Uterus (tissue), 4 donors: ENCODE results near the gene ZRANB3. TPM values are rescaled to one million over a fixed set of nuclear protein-coding genes. Genes with fewer than 3 reads are reported as not detected.

Experiments
- DNase-seq, 2 donors: peaks; one replicate each; pipeline ENCODE4 v3.0.0-alpha.2; 2019 to 2020
- H3K27ac ChIP-seq, 2 donors: fragments of 200-600 bp; sonication (generic); 1 replicate in 1 of 2; 2 replicates in 1 of 2; pipeline ENCODE4 v1.5.1; 2016 to 2018
- H3K27me3 ChIP-seq, 2 donors: fragments of 200-600 bp; sonication (generic); one replicate each; pipeline ENCODE4 v1.5.1; 2018 to 2019; ENCODE audit warnings: control low read depth in 1 of 2
- H3K36me3 ChIP-seq, 2 donors: fragments of 200-600 bp; sonication (generic); one replicate each; pipeline ENCODE4 v1.5.1; 2019; ENCODE audit warnings: control low read depth in 1 of 2
- H3K4me1 ChIP-seq, 2 donors: fragments of 200-600 bp; sonication (generic); one replicate each; pipeline ENCODE4 v1.5.1; 2018 to 2019; ENCODE audit warnings: control low read depth in 1 of 2
- H3K4me3 ChIP-seq, 2 donors: fragments of 200-600 bp; sonication (generic); 1 replicate in 1 of 2; 2 replicates in 1 of 2; pipeline ENCODE4 v1.5.1; 2018 to 2019; ENCODE audit warnings: mild to moderate bottlenecking in 1 of 2
- H3K9me3 ChIP-seq, 2 donors: fragments of 200-600 bp; sonication (generic); one replicate each; pipeline ENCODE4 v1.5.1; 2019; ENCODE audit warnings: control low read depth in 1 of 2
- POLR2A ChIP-seq, 2 donors: fragments of 450-650 bp; IDR thresholded peaks; one replicate each; pipeline ENCODE4 v1.6.1; 2016; ENCODE audit warnings: antibody characterized with exemption in 2 of 2, mild to moderate bottlenecking in 1 of 2, moderate library complexity in 1 of 2
- intact Hi-C: fragments of 100-400 bp; cut with DNase I; formaldehyde crosslinking; loops from one replicate; pipeline ENCODE4 v1.15.1; 2023; ENCODE audit warnings: low total_unique reads
- total RNA-seq, 4 donors: library from RNA; depleted of rRNA in 3 of 4; stranded (reverse); fragments of >200 nt in 3 of 4; gene quantifications; one replicate each; pipeline versions ENCODE4 v1.1.0 to v1.2.4, GENCODE V29; 2014 to 2023
- TF ChIP-seq, protein P1 (sequence below), 4 experiments: fragments of 200-600 bp in 2 of 4; fragments of 450-650 bp in 2 of 4; sonication (generic) in 2 of 4; IDR thresholded peaks; one replicate each; pipeline ENCODE4 v1.5.1; 2016 to 2019; ENCODE audit warnings: antibody characterized with exemption in 4 of 4, mild to moderate bottlenecking in 2 of 4, moderate library complexity in 1 of 4
- donor health status: DM: yes; HTN: yes; CAD: no.

Gene ZRANB3
- total RNA-seq, 4 donors from 2014 or later, result 1.8 to 24.3 (median 5.5) TPM

DNA sequence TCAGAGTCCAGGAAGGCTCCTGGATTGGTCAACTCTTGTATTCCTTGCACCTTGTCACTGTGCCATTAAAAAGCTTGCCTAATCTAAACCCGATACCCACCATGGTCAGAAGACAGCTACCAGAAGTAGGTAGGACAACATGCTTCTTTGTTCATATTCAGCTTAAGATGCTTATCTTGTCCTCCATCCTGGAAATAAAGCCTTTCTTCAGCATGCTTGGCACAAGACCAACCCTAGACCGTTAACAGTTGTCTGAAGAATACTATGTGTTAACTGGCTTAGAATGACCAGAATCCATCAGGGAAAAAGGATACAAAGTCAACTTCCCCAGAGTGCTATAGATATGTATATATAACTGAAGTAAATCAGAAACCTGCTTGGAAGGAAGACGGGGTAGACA is 193.9 kb downstream of the ZRANB3 start:
- no peak overlapping the region for H3K4me3 ChIP-seq
- no peaks in the 10 kb centered on the region for H3K36me3 ChIP-seq
- H3K4me1 ChIP-seq, result no peaks in the 10 kb centered on the region
- H3K27me3 ChIP-seq, result no peaks in the 10 kb centered on the region
- TF ChIP-seq, protein P1, sequence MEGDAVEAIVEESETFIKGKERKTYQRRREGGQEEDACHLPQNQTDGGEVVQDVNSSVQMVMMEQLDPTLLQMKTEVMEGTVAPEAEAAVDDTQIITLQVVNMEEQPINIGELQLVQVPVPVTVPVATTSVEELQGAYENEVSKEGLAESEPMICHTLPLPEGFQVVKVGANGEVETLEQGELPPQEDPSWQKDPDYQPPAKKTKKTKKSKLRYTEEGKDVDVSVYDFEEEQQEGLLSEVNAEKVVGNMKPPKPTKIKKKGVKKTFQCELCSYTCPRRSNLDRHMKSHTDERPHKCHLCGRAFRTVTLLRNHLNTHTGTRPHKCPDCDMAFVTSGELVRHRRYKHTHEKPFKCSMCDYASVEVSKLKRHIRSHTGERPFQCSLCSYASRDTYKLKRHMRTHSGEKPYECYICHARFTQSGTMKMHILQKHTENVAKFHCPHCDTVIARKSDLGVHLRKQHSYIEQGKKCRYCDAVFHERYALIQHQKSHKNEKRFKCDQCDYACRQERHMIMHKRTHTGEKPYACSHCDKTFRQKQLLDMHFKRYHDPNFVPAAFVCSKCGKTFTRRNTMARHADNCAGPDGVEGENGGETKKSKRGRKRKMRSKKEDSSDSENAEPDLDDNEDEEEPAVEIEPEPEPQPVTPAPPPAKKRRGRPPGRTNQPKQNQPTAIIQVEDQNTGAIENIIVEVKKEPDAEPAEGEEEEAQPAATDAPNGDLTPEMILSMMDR (IDR thresholded peaks at IDR 0.05), result no peak
- TF ChIP-seq POLR2A (IDR thresholded peaks at IDR 0.05), result no peak
- intact Hi-C loops, result no loop called here
- no peak overlapping the region for H3K27ac ChIP-seq
- no peak for DNase-seq
- peaks cover 0 to 2% of the 10 kb centered on the region in 2 donors for H3K9me3 ChIP-seq

DNA sequence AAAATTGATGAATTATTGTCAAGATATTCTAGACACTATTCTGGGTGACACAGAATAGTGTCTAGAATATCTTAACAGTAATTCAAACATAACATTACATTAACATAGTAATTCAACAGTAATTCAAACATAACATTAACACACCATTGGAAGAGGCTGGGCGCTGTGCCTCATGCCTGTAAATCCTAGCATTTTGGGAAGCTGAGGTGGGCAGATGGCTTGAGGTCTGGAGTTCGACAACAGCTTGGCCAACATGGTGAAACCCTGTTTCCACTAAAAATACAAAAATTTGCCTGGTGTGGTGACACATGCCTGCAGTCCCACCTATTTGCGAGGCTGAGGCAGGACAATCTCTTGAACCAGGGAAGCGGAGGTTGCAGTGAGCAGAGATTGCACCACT is 195.8 kb downstream of the ZRANB3 start:
- DNase-seq, result no peak
- Histone ChIP-seq H3K9me3 (peaks cover 0 to 2% of the 10 kb centered on the region in 2 donors), H3K4me1 (no peaks in the 10 kb centered on the region), H3K27me3 (no peaks in the 10 kb centered on the region), H3K27ac (no peak overlapping the region), H3K36me3 (no peaks in the 10 kb centered on the region), H3K4me3 (no peak overlapping the region)
- intact Hi-C loops, result no loop called here
- TF ChIP-seq, protein P1 (IDR thresholded peaks at IDR 0.05), result no peak
- no peak for TF ChIP-seq POLR2A (IDR thresholded peaks at IDR 0.05)

DNA sequence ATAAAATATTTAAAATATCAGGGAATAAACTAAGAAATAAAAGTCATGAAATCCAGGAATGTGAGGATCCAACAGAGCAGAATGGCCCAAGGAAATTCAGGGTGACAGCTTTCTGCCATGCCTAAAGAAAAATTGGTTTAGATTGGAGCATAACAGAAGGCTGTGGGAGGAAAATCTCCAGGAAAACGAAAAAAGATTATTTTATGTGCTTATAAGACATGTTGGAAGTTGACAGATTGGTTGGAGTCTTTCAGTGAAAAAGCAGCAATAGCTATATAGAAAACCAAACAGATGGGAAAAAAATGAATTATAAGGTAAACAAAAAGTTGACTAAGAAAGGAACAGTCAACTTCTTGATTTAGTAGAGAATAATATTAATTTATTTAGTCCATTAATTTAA is 203.9 kb downstream of the ZRANB3 start:
- Histone ChIP-seq H3K27ac (no peak overlapping the region), H3K4me3 (no peak overlapping the region), H3K4me1 (no peaks in the 10 kb centered on the region), H3K9me3 (peaks cover 0 to 5% of the 10 kb centered on the region in 2 donors), H3K36me3 (no peaks in the 10 kb centered on the region), H3K27me3 (no peaks in the 10 kb centered on the region)
- TF ChIP-seq, protein P1 (IDR thresholded peaks at IDR 0.05), result no peak
- no peak for TF ChIP-seq POLR2A (IDR thresholded peaks at IDR 0.05)
- intact Hi-C loops, result no loop called here
- DNase-seq, result no peak

DNA sequence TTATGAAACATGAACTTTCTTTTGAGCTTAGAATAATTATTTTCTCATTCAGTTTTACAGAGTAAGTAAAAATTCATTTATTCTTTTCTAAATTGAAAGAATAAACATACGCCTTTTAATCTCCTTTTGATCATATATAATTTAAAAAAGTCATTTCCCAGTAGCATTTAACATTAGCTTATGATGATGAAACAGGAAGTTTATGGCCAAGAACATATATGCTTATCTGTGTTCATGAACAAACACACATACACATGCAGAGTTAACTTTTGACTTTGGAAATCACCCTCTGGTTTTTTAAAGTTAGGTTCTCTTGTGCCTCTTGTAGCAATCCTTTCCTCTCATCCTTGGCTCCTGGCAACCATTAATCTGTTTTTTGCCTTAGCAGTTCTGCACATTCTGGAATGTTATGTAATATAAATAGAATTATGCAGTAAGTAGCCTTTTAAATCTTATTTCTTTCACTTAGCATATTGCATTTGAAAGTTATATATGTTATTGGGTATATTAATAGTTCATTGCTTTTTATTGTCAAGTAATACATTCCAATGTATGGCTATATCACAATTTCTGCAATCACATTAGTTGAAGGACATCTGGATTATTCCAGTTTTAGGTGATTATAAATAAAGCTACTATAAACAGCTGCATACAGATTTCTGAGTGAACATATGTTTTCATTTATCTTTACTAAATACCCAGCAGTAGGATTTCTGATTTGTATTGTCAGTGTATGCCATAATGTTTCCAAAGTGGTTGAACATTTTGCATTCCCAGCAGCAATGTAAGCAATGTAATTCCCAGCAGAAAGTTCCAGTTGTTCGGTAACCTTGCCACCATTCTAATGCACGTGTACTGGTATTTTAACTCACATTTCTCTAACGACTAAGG is 210.3 kb downstream of the ZRANB3 start:
- DNase-seq, result no peak
- Histone ChIP-seq H3K27me3 (no peaks in the 10 kb centered on the region), H3K9me3 (no peaks in the 10 kb centered on the region), H3K4me1 (no peaks in the 10 kb centered on the region), H3K27ac (no peak overlapping the region), H3K4me3 (no peak overlapping the region), H3K36me3 (no peaks in the 10 kb centered on the region)
- intact Hi-C loops, result no loop called here
- TF ChIP-seq, protein P1 (IDR thresholded peaks at IDR 0.05), result no peak
- TF ChIP-seq POLR2A (IDR thresholded peaks at IDR 0.05), result no peak

DNA sequence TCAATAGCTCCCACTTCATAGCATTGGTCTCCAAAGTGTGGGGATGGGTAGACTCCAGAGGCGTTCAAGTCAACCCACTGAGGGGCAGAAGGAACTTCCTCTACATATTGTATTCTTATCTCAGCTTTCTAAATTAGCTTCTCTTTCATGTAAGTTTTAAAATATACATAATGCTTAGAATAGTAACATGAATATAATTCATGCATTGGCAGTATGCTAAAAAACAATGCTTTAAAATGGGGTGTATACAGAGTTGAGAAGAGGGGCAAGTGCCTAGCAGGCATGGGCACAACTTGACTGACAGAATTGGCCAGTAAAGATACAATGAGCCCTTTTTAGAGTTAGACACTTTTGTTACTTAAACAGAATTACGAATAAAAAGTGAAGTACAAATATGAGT is 212.2 kb downstream of the ZRANB3 start:
- Histone ChIP-seq H3K4me1 (no peaks in the 10 kb centered on the region), H3K27ac (no peak overlapping the region), H3K4me3 (no peak overlapping the region), H3K36me3 (no peaks in the 10 kb centered on the region), H3K27me3 (no peaks in the 10 kb centered on the region), H3K9me3 (no peaks in the 10 kb centered on the region)
- intact Hi-C loops, result no loop called here
- TF ChIP-seq, protein P1 (IDR thresholded peaks at IDR 0.05), result no peak
- TF ChIP-seq POLR2A (IDR thresholded peaks at IDR 0.05), result no peak
- DNase-seq, result no peak
